Measurements from ENCODE around the gene EHBP1.
"Not testable (repeated sequence)": the region's sequence is repeated elsewhere in the genome, so short reads cannot be mapped to it uniquely, and the experiment has no call there.

EHBP1 gene

DNA sequence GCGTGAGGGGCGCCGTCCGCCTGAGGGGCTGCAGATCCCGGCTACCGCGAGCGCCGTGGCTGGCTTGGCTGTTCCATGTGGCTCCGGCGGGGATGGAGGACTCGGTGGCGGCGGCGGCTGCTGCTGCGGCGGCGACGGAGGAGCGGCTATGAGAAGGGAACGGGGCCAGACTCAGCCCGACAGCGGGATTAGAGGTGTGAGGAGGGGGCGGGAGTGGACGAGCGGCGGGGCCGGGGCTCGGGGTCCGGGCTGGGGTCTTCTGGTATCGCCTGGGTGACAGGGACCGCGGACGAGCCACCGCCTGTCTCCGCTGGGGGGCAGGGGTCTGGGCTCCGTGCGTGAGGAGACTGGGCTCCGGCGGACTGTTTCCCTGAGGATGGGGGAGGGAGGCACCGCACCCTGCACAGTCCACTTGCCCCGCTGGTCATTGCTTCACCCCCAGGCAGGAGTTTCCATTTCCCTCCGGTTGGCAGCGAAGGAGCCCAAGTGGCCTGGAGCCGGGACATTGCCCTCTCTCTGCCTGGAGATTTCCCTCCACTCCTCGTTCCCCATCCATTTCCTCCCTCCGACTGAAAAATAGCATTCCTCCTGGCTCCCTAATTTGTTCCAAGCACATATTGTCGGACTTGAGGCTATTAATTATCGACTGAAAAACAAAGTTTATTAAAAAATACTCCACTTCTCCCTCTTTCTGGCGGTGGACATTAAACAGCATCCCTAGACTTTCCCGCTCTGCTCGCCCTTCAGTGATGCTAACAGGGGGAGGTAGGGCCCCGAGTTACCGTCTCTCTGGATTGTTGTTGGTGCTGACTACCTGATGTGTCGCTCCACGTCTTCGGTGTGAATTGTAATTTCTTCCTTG, 577 bp downstream of the EHBP1 start:
- DNase-seq (ENCODE audit: low read depth) = peak; percentile 37

DNA sequence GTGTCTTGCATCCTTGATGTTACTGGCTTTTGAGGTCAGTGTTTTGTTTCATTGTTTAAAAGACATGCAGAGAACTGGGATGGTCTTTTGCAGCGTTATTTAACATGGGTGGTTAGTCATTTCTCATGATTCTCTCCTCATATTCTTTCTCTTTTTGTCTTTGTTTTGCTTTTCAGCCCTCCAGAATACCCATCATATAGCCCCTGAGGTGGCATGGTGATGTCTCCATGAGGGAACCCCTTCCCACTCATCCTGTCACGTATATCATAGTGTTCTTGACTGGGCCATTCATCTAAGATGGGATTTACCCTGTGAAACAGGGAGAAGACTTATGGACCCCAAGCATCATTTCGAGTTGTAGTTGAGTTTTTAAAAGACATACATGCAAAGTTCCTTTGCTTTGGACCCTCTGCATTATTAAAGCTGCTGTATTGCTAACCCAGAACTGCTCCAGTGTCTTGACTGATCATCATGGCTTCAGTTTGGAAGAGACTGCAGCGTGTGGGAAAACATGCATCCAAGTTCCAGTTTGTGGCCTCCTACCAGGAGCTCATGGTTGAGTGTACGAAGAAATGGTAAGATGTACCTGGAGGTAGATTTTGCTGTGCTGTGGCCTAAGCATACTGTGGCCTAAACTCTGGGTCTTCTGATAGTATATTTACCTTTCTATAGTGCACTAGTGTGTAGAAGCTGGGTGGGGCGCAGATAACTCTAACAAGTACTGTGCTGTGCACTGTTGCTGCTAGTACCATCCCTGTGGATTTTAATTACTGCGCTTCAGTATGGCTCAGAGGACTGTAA, 1.4 kb downstream of the EHBP1 start:
- DNase-seq (ENCODE audit: low read depth) = no peak

DNA sequence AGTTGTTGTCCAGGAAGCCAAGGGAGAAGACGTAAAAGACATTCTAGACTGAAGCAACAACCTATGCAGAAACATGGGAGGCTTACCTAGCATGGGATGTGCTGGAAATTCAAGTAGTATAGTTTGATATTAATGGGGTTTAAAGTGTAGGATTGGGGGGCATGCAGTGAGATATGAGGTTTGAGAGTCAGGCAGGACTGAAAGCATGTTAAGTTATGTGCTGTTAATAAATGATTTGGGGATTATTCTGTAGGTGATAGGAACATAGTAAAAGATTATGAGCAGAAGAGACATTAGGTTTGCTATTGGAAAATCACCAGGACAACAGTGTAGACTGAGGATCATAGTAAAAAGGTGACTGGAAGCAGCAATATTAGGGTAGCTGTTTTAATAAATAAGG, 3.2 kb downstream of the EHBP1 start:
- no peak for DNase-seq (ENCODE audit: low read depth)

DNA sequence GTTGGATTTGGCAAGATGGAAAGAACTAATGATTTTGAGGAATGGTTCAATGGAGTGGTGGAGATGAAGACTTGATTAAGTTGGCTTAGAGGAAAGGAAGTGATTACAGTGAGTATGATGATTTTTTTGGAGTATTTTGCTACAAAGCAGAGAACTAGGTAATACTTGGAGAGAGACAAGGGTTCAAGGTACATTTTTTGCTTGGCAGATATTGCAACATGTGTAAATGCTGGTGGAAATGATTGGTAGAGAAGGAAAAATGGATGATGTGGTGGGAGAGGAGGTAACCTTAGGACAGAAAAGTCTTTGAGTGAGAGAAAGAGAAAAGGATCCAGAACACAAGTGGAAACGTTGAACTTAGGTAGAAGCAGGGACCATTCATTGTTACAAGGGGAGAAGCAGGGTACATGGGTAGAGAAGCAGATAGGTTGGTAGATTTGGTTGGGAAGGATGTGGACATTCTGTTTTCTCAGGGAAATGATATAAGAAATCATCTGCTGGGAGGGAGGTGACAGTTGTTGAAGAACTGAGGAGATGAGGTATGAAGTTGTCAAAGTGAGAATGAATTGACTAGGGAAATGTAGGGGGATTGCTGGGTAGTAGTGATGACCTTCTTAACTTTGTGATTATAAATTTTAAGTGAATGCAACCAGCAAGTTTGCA, 6.5 kb downstream of the EHBP1 start:
- DNase-seq (ENCODE audit: low read depth) = no peak

DNA sequence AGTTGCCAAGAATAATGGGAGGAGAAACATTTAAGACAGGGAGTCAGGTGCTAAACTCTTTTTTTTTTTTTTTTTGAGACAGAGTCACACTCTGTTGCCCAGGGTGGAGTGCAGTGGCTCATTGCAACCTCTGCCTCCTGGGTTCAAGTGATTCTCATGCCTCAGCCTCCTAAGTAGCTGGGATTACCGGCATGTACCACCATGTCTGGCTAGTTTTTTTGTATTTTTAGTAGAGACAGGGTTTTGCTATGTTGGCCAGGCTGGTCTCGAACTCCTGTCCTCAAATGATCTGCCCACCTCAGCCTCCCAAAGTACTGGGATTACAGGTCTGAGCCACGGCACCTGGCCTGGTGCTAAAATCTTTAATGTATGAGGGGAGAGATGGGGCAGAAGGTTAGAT, 7.7 kb downstream of the EHBP1 start:
- DNase-seq (ENCODE audit: low read depth) = not testable (repeated sequence)

DNA sequence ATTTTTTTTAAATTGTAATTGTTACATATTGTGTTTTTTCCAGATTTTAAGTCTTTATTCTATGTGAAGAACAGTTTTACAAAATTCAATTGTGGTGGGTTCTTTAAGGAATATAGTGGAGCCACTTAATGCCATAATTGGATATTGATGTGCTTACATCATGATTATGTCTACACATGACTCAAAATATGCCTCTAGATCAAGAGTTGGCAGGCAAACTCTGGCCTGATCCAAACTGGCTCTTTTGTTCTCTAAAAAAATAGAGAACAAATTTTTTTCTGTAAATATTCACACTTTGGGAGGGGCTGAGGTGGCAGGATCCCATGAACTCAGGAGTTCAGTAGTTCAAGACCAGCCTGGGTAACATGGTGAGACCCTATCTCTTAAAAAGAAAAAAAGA, 8.3 kb downstream of the EHBP1 start:
- DNase-seq (ENCODE audit: low read depth) = no peak

DNA sequence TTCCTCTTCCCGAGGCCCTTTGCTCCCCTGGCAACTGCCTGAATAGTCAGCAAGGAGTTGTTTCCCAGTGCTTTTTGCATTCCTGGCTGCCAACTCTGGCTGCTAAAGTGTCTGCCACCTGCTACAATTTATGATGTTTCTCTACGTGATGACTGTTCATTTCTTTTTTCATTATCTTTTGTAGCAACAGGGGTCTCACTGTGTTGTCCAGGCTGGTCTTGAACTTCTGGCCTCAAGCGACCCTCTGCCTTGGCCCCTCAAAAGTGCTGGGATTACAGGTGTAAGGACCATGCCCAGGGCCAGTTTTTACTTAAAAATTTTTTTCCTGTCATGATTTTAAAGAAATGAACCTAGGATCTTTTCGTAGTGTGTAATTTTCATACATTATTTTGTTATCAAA, 11.3 kb downstream of the EHBP1 start:
- no peak for DNase-seq (ENCODE audit: low read depth)

DNA sequence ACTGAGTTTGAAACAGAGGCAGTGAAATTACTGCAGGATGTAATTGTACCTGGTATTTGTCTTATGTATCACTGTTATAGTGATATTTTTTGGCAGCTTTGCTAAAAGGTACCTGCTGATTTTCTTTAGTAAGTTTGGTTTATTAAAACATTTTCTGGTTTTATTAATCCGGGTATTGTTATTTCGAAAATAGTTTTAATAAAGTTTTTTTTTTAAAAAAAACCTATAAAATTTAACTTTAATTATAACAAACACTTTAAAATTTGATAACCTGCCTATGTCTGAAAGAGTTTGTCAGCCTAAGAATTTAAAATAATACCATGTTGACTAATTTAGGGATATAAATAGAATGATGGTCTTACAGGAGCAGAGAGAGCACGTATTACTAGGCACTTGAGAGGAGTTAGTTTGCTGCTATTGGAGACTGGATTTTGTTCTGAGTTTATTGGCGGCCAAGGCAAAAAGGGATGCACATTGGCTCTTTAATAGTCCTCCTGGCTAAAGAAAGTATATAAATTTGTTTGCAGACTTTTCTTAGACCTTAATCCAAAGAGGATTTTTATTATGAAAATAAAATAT, 12.1 kb downstream of the EHBP1 start:
- DNase-seq (ENCODE audit: low read depth) = no peak

DNA sequence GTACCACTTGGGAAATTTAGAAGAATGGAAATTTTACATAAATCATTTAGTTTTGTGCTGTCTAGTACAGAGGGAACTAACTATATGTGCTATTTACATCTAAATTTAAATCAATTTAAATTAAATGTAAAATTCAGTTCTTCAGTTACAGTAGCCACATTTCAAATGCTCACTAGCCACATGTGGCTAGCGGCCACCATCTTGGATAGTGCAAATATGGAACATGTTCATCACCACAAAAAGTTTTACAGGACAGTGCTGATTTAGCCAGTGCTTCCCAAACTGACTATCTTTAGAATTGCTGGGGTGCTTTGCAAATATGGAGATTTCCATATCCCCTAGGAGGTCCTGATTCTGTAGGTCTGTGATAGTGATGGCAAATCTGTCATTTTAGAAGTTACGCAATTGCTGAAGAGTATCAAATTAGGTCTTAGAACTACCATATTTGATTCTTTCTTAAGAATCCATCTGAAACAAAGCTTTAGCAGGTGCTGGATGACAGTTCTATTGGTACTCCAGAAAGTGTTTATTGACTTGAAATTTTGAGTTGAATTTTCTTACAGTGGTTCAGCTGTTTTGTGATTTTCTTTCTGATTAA, 12.8 kb downstream of the EHBP1 start:
- DNase-seq (ENCODE audit: low read depth) = no peak

DNA sequence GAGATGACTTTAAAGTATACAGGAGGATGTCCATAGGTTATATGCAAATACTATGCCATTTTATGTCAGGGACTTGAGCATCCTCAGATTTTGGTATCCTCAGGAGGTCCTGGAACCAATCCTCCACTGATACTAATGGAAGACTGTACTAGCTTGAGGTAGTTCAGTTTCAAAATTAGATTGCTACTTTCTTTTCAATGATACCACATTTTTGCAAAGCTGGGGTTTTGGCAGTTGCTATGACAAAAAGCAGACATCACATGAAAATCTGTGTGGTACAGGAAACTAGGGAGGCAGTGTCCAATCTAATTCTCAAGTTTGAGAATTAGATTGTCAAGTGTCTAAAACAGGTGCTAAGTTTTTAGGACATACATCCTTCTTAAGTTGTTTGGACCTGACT, 14.2 kb downstream of the EHBP1 start:
- DNase-seq (ENCODE audit: low read depth) = no peak

DNA sequence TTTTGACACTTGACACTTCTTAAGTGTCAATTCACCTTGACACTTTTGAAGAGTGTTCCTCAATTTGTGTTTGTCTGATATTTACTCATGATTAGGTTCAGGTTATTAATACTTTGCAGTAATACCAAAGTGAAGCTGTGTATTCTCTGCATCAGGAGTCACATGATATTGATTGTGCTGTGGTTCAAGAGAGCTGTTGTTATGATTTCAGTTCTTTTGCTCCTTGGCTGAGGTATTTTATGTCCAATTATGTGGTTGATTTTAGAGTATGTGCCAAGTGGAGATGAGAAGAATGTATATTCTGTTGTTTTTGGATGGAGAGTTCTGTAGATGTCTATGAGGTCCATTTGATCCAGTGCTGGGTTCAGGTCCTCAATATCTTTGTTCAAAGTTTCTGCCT, 17.2 kb downstream of the EHBP1 start:
- no peak for DNase-seq (ENCODE audit: low read depth)

DNA sequence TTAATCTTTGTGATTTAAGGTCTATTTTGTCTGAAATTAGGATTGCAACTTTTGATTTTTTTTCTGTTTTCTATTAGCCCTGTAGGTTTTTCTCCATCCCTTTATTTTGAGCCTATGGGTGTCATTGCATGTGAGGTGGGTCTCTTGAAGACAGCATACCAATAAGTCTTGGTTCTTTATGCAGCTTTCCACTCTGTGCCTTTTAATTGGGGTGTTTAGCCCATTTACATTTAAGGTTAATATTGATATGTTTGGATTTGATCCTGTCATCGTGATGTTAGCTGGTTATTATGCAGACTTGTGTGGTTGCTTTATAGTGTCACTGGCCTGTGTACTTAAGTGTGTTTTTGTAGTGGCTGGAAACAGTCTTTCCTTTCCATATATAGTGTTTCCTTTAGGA, 17.7 kb downstream of the EHBP1 start:
- no peak for DNase-seq (ENCODE audit: low read depth)

DNA sequence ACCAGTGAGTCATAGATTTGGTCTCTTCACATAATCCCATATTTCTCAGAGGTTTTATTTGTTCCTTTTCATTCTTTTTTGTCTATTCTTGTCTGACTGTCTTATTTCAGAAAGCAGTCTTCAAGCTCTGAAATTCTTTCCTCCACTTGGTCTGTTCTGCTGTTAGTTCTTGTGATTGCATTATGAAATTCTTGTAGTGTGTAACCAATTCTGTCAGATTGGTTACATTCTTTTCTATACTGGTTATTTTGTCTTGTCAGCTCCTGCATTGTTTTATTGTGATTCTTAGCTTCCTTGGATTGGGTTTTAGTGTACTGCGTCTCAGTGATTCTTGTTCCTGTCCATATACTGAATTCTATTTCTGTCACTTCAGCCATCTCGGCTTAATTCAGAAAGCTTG, 18.6 kb downstream of the EHBP1 start:
- DNase-seq (ENCODE audit: low read depth) = no peak

DNA sequence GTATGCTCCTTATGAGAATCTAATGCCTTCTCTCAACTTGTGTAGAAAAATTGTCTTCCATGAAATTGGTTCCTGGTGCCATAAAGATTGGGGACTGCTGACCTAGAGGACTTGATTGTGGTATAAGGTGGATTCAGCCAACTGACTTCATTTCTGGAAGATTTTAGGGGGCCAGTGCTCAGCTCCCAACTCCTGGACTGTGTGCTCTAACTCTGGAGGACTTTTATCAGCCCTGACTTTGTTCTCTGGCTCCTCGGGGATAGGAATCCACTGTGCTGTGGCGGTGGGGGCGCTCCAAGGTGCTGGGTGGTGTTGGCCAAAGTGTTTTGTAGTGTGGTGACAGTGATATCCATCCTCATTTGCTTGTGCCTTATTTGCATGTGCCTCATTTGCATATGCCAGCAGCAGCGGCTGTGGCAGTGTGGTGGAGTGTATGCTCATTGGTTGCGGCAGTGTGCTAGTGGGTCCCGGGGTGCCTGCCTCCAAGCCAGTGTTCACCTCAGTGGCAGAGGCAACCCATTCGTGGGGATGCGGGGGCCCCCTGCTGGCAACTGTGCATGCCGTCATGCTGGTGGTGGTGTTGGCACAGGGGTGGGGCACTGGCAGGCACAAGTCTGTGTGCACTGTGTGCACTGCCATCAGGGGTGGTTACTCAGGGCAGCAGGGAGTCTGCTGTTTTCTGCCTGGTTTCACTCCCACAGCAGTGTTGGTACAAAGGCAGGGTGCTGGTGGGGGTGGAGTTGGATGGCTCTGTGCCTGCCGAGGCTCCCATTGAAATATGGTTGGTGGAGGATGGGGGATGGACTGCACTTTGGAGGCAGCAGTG, 19.6 kb downstream of the EHBP1 start:
- no peak for DNase-seq (ENCODE audit: low read depth)

DNA sequence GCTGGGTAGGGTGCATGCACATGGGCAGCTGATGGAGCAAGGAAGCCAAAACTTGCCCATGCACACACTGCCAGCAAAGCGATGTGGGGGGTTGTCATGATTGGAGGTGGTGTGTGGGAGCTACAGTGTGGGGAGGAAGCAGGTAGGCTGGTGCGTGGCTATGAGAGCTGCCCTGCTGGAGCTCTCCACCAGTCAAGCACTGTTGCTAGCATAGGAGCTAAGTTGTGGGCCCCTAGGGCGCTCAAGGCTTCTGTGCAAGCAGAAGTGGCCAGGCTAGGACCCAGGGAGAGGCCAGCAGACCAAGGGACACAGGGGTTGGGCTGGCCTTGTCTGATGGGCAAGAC, 20.2 kb downstream of the EHBP1 start:
- DNase-seq (ENCODE audit: low read depth) = no peak

DNA sequence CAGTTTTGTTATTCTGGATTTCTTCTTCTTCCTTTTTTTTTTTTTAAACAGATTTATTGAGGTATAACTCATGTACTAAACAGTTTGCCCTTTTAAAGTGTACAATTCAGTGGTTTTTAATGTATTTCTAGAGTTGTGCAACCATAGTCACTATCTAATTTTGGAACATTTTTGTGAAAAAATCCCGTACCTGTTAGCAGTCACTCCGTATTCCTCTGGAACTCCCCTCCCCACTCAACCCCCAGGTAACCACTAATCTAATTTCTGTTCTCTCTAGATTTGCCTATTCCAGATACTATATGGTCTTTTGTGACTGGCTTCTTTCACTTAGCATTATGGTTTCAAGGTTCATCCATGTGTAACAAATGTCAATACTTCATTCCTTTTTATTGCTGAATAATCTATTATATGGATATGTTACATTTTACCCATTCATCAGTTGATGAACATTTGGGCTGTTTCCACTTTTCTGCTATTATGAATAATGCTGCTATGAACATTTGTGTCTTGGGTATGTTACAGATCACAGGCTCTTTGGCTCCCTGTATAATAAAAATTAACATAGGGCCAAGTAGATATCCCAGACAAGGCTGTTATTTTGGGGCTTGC, 21.9 kb downstream of the EHBP1 start:
- DNase-seq (ENCODE audit: low read depth) = no peak

DNA sequence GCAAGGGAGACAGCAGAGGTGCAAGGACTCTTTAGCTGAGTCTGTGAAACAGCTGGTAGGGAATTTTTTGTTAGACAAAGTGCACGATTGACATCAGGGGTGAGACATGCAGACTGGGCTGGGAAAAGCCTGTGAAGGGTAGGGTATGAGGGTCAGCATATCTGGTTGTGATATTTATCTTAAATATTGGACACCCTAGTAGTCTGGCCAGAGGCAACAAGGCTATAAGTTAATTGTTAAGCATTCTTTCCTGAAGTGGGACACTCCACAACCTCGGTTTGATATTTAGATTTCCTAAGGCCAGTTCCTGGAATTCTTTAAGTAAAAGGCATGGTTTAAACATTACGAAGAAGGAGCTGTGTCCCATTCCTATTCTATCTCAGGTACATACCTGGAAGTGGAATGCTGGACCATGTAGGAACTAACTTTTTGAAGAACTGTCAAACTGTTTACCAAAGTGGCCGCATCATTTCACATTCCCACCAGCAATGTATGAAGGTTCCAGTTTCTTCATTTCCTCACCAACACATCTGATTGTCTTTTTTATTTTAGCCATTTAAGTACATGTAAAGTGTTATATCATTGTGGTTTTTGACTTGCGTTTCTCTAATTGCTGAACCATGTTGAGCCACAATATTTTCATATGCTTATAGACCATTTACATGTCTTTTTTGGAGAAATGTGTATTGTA, 22.5 kb downstream of the EHBP1 start:
- no peak for DNase-seq (ENCODE audit: low read depth)

DNA sequence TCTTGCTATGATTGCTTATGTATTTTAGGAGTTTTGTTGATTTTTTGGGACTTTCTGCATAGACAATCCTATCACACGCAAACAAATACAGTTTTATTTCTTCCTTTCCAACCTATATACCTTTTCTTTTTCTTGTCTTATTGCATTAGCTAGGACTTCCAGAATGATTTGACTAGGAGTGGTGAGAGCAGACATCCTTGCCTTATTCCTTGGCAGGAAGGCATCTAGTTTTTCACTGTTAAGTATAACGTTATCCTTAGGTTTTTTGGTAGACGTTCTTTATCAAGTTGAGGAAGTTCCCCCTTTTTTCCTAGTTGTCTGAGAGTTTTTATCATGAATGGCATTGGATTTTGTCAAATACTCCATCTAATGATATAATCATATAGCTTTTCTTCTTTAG, 25.8 kb downstream of the EHBP1 start:
- DNase-seq (ENCODE audit: low read depth) = no peak

DNA sequence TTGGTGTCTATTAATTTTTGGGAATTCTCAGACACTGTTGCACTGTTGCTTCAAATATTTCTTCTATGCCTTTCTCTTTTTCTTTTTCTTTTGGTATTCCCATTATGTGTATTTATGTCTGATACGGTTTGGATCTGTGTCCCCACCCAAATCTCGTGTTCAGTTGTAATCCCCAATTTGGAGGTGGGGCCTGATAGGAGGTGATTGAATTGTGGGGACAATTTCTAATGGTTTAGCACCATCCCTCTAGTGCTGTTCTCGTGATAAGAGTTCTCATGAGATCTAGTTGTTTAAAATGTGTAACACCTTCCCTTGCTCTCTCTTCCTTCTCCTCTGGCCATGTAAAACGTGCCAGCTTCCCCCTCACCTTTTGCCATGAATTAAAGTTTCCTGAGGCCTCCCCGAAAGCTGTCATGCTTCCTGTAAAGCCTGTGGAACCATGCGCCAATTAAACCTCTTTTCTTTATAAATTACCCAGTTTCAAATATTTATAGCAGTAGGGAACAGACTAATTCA, 26.8 kb downstream of the EHBP1 start:
- no peak for DNase-seq (ENCODE audit: low read depth)

DNA sequence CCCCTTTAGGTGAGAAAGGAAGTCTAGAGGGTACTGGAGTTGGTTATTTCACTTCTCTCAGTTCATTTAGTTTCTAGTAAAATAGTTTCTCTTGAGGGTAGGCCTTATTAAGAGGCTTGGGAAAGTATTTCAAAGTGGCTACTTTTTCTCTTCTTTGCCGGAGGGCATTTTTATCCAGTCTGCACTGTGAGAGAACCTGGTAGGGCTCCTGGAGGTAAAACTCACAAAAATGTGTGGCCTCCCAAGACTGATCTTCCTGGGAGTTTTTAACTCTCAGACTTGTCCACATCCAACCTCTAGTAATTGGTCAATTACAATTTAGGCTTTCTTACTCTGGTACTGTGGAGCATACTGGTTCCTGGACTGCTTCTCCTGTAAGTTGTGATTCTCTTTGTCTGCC, 28.0 kb downstream of the EHBP1 start:
- no peak for DNase-seq (ENCODE audit: low read depth)
